Body of pancreas (tissue), 4 donors: Measurements from ENCODE around the gene RCC2. TPM values are rescaled to one million over a fixed set of nuclear protein-coding genes. Genes with fewer than 3 reads are reported as not detected.

Experiments used
- ATAC-seq: fragments of 150-250 bp; one replicate; pipeline ENCODE4 v1.9.1; 2016
- DNase-seq, 4 donors: peaks; one replicate each; pipeline ENCODE4 v3.0.0-alpha.2; 2019
- H3K27ac ChIP-seq, 4 donors: fragments of 200-600 bp; sonication (generic); 1 replicate in 3 of 4; 2 replicates in 1 of 4; pipeline versions ENCODE4 v1.5.1 to v1.6.1; 2016 to 2019; ENCODE audit warnings: mild to moderate bottlenecking in 1 of 4, mixed read lengths in 1 of 4, moderate library complexity in 1 of 4
- H3K27me3 ChIP-seq, 2 donors: fragments of 200-600 bp; sonication (generic); one replicate each; pipeline ENCODE4 v1.6.0; 2016; ENCODE audit warnings: mild to moderate bottlenecking in 1 of 2
- H3K36me3 ChIP-seq, 2 donors: fragments of 200-600 bp; sonication (generic); replicated peaks in 1 of 2; 2 replicates each; pipeline ENCODE4 v1.5.1; 2016; ENCODE audit warnings: low read depth in 2 of 2; ENCODE audit not compliant: insufficient read depth in 1 of 2
- H3K4me1 ChIP-seq: fragments of 200-600 bp; sonication (generic); one replicate; pipeline ENCODE4 v1.6.0; 2016
- H3K4me3 ChIP-seq, 2 donors: fragments of 200-600 bp; sonication (generic); 1 replicate in 1 of 2; 2 replicates in 1 of 2; pipeline ENCODE4 v1.5.1; 2016 to 2019
- H3K9me3 ChIP-seq, 3 donors: fragments of 200-600 bp; sonication (generic); 1 replicate in 2 of 3; 2 replicates in 1 of 3; pipeline ENCODE4 v1.5.1; 2016
- CTCF ChIP-seq, 7 experiments: fragments of 450-650 bp in 4 of 7; fragments of 200-600 bp in 3 of 7; sonication (generic) in 3 of 7; IDR thresholded peaks; one replicate each; pipeline ENCODE4 v1.5.1; 2016 to 2019; ENCODE audit warnings: antibody characterized with exemption in 7 of 7
- POLR2A ChIP-seq, 3 donors: fragments of 450-650 bp; IDR thresholded peaks; one replicate each; pipeline ENCODE4 v1.6.1; 2016; ENCODE audit warnings: antibody characterized with exemption in 3 of 3, mild to moderate bottlenecking in 2 of 3
- WGBS, 2 donors: methylation state at CpG; one replicate each; pipeline ENCODE4 v1.1.5; 2017; 5-methylcytosine and 5-hydroxymethylcytosine counted together
- intact Hi-C: fragments of 100-400 bp; cut with DNase I; formaldehyde crosslinking; loops from one replicate; pipeline ENCODE4 v1.15.1; 2023
- total RNA-seq, 2 donors: library from RNA; depleted of rRNA; stranded (reverse); fragments of >200 nt; gene quantifications; one replicate each; pipeline ENCODE4 v1.1.0, GENCODE V29; 2016

Gene RCC2
- total RNA-seq, 2 donors from 2014 or later: 19.2 to 34.3 TPM

- no peak for TF ChIP-seq CTCF (IDR thresholded peaks at IDR 0.05)
- TF ChIP-seq POLR2A (IDR thresholded peaks at IDR 0.05): no peak
- H3K4me1 ChIP-seq: no peaks in the 10 kb centered on the region
- H3K4me3 ChIP-seq: no peak overlapping the region
- no peak overlapping the region for H3K27ac ChIP-seq
- intact Hi-C loops: no loop called here
- no peak for DNase-seq
- no peaks in the 10 kb centered on the region for H3K27me3 ChIP-seq
- ATAC-seq: no peak
- WGBS, 2 donors: 78 to 80% methylated on average over 6 to 7 of the region's 7 CpGs
- H3K9me3 ChIP-seq: no peaks in the 10 kb centered on the region
- H3K36me3 ChIP-seq: peaks cover 0 to 24% of the 10 kb centered on the region in 2 donors
Measured at GRCh38 chr1:17422461-17422860, 17.0 kb downstream of the RCC2 start.

- DNase-seq (no peak), ATAC-seq (no peak)
- H3K4me3 ChIP-seq: no peak overlapping the region
- H3K36me3 ChIP-seq: peaks cover 0 to 32% of the 10 kb centered on the region in 2 donors
- no peaks in the 10 kb centered on the region for H3K4me1 ChIP-seq
- TF ChIP-seq POLR2A (IDR thresholded peaks at IDR 0.05): no peak
- TF ChIP-seq CTCF (IDR thresholded peaks at IDR 0.05): no peak
- 79 to 80% methylated on average over 6 of the region's 6 CpGs for WGBS, 2 donors
- intact Hi-C loops: no loop called here
- H3K27me3 ChIP-seq: no peaks in the 10 kb centered on the region
- no peak overlapping the region for H3K27ac ChIP-seq
- no peaks in the 10 kb centered on the region for H3K9me3 ChIP-seq
Measured at GRCh38 chr1:17420391-17420918, 19.0 kb downstream of the RCC2 start.

- Histone ChIP-seq H3K4me3 (no peak overlapping the region), H3K4me1 (no peaks in the 10 kb centered on the region), H3K27ac (no peak overlapping the region), H3K27me3 (no peaks in the 10 kb centered on the region), H3K36me3 (peaks cover 0 to 33% of the 10 kb centered on the region in 2 donors), H3K9me3 (no peaks in the 10 kb centered on the region)
- no peak for TF ChIP-seq POLR2A (IDR thresholded peaks at IDR 0.05)
- TF ChIP-seq CTCF (IDR thresholded peaks at IDR 0.05): peak; percentile 77 to 100 (median 85)
- intact Hi-C loops: no loop called here
- DNase-seq (peak; percentile 52 to 73 (median 56)), ATAC-seq (peak; percentile 66)
- 42 to 74% methylated on average over 27 to 42 of the region's 42 CpGs for WGBS, 2 donors
Measured at GRCh38 chr1:17419626-17420328, 19.7 kb downstream of the RCC2 start.

GRCh38 chr1:17416389-17416788, 23.1 kb downstream of the RCC2 start:
- DNase-seq (no peak), ATAC-seq (no peak)
- peaks cover 0 to 48% of the 10 kb centered on the region in 2 donors for H3K36me3 ChIP-seq
- intact Hi-C loops: no loop called here
- WGBS, 2 donors: 89 to 96% methylated on average over 20 of the region's 20 CpGs
- no peak overlapping the region for H3K27ac ChIP-seq
- no peaks in the 10 kb centered on the region for H3K9me3 ChIP-seq
- TF ChIP-seq POLR2A (IDR thresholded peaks at IDR 0.05): no peak
- TF ChIP-seq CTCF (IDR thresholded peaks at IDR 0.05): no peak
- H3K4me3 ChIP-seq: no peak overlapping the region
- no peaks in the 10 kb centered on the region for H3K27me3 ChIP-seq
- no peaks in the 10 kb centered on the region for H3K4me1 ChIP-seq

GRCh38 chr1:17414022-17414421, 25.5 kb downstream of the RCC2 start:
- peaks cover 0 to 46% of the 10 kb centered on the region in 2 donors for H3K36me3 ChIP-seq
- intact Hi-C loops: no loop called here
- H3K9me3 ChIP-seq: no peaks in the 10 kb centered on the region
- ATAC-seq (no peak), DNase-seq (no peak)
- 78 to 93% methylated on average over 2 of the region's 2 CpGs for WGBS, 2 donors
- H3K4me3 ChIP-seq: no peak overlapping the region
- H3K27ac ChIP-seq: no peak overlapping the region
- TF ChIP-seq CTCF (IDR thresholded peaks at IDR 0.05) (no peak), POLR2A (IDR thresholded peaks at IDR 0.05) (no peak)
- H3K27me3 ChIP-seq: no peaks in the 10 kb centered on the region
- no peaks in the 10 kb centered on the region for H3K4me1 ChIP-seq
